SK-N-SH (cell line): ENCODE measurements around the gene TKTL2. TPM values are rescaled to one million over a fixed set of nuclear protein-coding genes. Genes with fewer than 3 reads are reported as not detected.

Source experiments
- CTCF ChIA-PET: fragments of 300-600, 350-600 bp; formaldehyde crosslinking; extraction: SDS; loops from one replicate; lab custom pipeline; 2021; lab: Yijun Ruan, JAX
- POLR2A ChIA-PET: fragments of 350-600 bp; sonication (Branson Sonifier 250); formaldehyde crosslinking; extraction: SDS; loops from one replicate; lab custom pipeline; 2020; ENCODE audit warnings: antibody characterized with exemption, inconsistent platforms; lab: Yijun Ruan, JAX
- DNase-seq: peaks from one replicate; pipeline ENCODE4 v3.0.0; 2012
- H2AFZ ChIP-seq: fragments of 200-600 bp; sonication (generic); 2 replicates; pipeline ENCODE4 v1.8.1; 2016; ENCODE audit warnings: antibody characterized with exemption, mild to moderate bottlenecking, low read depth
- H3F3A ChIP-seq: fragments of 200-600 bp; sonication (generic); replicated peaks from 2 replicates; pipeline ENCODE3; 2016; ENCODE audit warnings: antibody characterized with exemption, mild to moderate bottlenecking; ENCODE audit not compliant: insufficient read depth
- H3K27ac ChIP-seq, 2 experiments: fragments of 200-500 bp in 1 of 2; fragments of 200-600 bp in 1 of 2; sonication (Bioruptor generic) in 1 of 2; sonication (generic), shearing (Covaris generic) in 1 of 2; 2 replicates each; pipeline versions ENCODE4 v1.5.1 to v1.6.1; 2014 to 2016; ENCODE audit warnings: low read depth in 2 of 2, inconsistent platforms in 1 of 2, low read length in 1 of 2, mild to moderate bottlenecking in 1 of 2, mixed read lengths in 1 of 2
- H3K27me3 ChIP-seq: fragments of 200-600 bp; sonication (generic), shearing (Covaris generic); 2 replicates; pipeline ENCODE4 v1.6.1; 2016; ENCODE audit warnings: mixed run types; ENCODE audit not compliant: insufficient read depth
- H3K36me3 ChIP-seq, 2 experiments: fragments of 200-500 bp in 1 of 2; fragments of 200-600 bp in 1 of 2; sonication (Bioruptor generic) in 1 of 2; sonication (generic) in 1 of 2; replicated peaks in 1 of 2; 2 replicates each; pipeline versions ENCODE3 to v1.5.1; 2014 to 2016; ENCODE audit warnings: low read length in 1 of 2, mild to moderate bottlenecking in 1 of 2; ENCODE audit not compliant: insufficient read depth in 2 of 2, control insufficient read depth in 1 of 2
- H3K4me1 ChIP-seq, 2 experiments: fragments of 200-500 bp in 1 of 2; fragments of 200-600 bp in 1 of 2; sonication (Bioruptor generic) in 1 of 2; sonication (generic), shearing (Covaris generic) in 1 of 2; 2 replicates each; pipeline versions ENCODE4 v1.5.1 to v1.6.1; 2014 to 2016; ENCODE audit warnings: low read depth in 1 of 2, low read length in 1 of 2, mixed run types in 1 of 2; ENCODE audit not compliant: insufficient read depth in 2 of 2, control insufficient read depth in 1 of 2
- H3K4me2 ChIP-seq: fragments of 200-600 bp; sonication (generic), shearing (Covaris generic); 2 replicates; pipeline ENCODE4 v1.6.1; 2017; ENCODE audit warnings: mixed run types
- H3K4me3 ChIP-seq, 2 experiments: fragments of 200-500 bp in 1 of 2; fragments of 200-600 bp in 1 of 2; sonication (Bioruptor generic) in 1 of 2; sonication (generic), shearing (Covaris generic) in 1 of 2; 2 replicates each; pipeline versions ENCODE4 v1.5.1 to v1.8.1; 2014 to 2016; ENCODE audit warnings: low read depth in 2 of 2, inconsistent platforms in 1 of 2, low read length in 1 of 2, mild to moderate bottlenecking in 1 of 2, mixed read lengths in 1 of 2, moderate library complexity in 1 of 2
- H3K79me2 ChIP-seq: fragments of 200-600 bp; sonication (generic); 2 replicates; pipeline ENCODE4 v1.8.1; 2017; ENCODE audit warnings: mild to moderate bottlenecking; ENCODE audit not compliant: insufficient read depth
- H3K9ac ChIP-seq: fragments of 200-600 bp; sonication (generic); 2 replicates; pipeline ENCODE4 v1.6.1; 2017; ENCODE audit warnings: mixed run types
- H3K9me2 ChIP-seq: fragments of 200-600 bp; sonication (generic); 2 replicates; pipeline ENCODE4 v1.6.1; 2017; ENCODE audit warnings: mixed run types
- H3K9me3 ChIP-seq: fragments of 200-600 bp; sonication (generic); 2 replicates; pipeline ENCODE4 v1.6.1; 2017; ENCODE audit warnings: mixed run types, mild to moderate bottlenecking, moderate library complexity
- H4K20me1 ChIP-seq: fragments of 200-600 bp; sonication (generic); 2 replicates; pipeline ENCODE4 v1.6.1; 2017; ENCODE audit warnings: mild to moderate bottlenecking, mixed run types; ENCODE audit not compliant: insufficient read depth
- EZH2phosphoT487 ChIP-seq: fragments of 200-600 bp; sonication (generic); IDR thresholded peaks from 2 replicates; pipeline ENCODE4 v1.6.1; 2017; ENCODE audit warnings: low read depth, mixed run types, mild to moderate bottlenecking, antibody characterized with exemption, moderate library complexity, borderline replicate concordance
- FOXJ3 ChIP-seq: sonication (generic); formaldehyde crosslinking; IDR thresholded peaks from 2 replicates; pipeline ENCODE4 v1.5.1; 2020; ENCODE audit warnings: mild to moderate bottlenecking, missing genetic modification reagents
- GABPA ChIP-seq: IDR thresholded peaks from 2 replicates; pipeline ENCODE4 v1.4.0; 2012; ENCODE audit warnings: low read depth, mild to moderate bottlenecking
- IRF3 ChIP-seq: fragments of 150-350 bp; IDR thresholded peaks from 2 replicates; pipeline ENCODE4 v1.6.1; 2016; ENCODE audit warnings: mild to moderate bottlenecking, low read depth, low read length
- MAX ChIP-seq: IDR thresholded peaks from 2 replicates; pipeline ENCODE4 v1.4.0; 2012; ENCODE audit warnings: low read depth
- MEF2A ChIP-seq: IDR thresholded peaks from 2 replicates; pipeline ENCODE4 v1.4.0; 2012; ENCODE audit warnings: low read depth, borderline replicate concordance
- NFIC ChIP-seq: IDR thresholded peaks from 2 replicates; pipeline ENCODE4 v1.4.0; 2012; ENCODE audit warnings: borderline replicate concordance
- NRF1 ChIP-seq: IDR thresholded peaks from 2 replicates; pipeline ENCODE4 v1.6.1; 2012; ENCODE audit warnings: low read depth, mild to moderate bottlenecking, low read length
- POLR2AphosphoS5 ChIP-seq: IDR thresholded peaks from 2 replicates; pipeline ENCODE4 v1.6.1; 2012; ENCODE audit warnings: low read depth, low read length
- RAD21 ChIP-seq: IDR thresholded peaks from 2 replicates; pipeline ENCODE4 v1.6.1; 2012; ENCODE audit warnings: mild to moderate bottlenecking, low read length
- RCOR1 ChIP-seq: fragments of 150-350 bp; IDR thresholded peaks from 2 replicates; pipeline ENCODE4 v1.6.1; 2017; ENCODE audit warnings: antibody characterized with exemption, low read length
- RFX5 ChIP-seq: IDR thresholded peaks from 2 replicates; pipeline ENCODE4 v1.6.1; 2012; ENCODE audit warnings: mild to moderate bottlenecking, improper control_type of control experiment, low read length
- RXRA ChIP-seq: IDR thresholded peaks from 2 replicates; pipeline ENCODE4 v1.4.0; 2012; ENCODE audit warnings: low read depth, mild to moderate bottlenecking, borderline replicate concordance
- SMC3 ChIP-seq: IDR thresholded peaks from 2 replicates; pipeline ENCODE4 v1.6.1; 2012; ENCODE audit warnings: low read depth, low read length, improper control_type of control experiment
- TCF12 ChIP-seq: IDR thresholded peaks from 2 replicates; pipeline ENCODE4 v1.4.0; 2012
- USF1 ChIP-seq: IDR thresholded peaks from 2 replicates; pipeline ENCODE4 v1.4.0; 2012; ENCODE audit warnings: low read depth, borderline replicate concordance
- WGBS: methylation state at CpG from one replicate; pipeline ENCODE4 v1.1.6; 2017; ENCODE audit warnings: low lambda C conversion rate; 5-methylcytosine and 5-hydroxymethylcytosine counted together
- polyA plus RNA-seq, 3 experiments: library from polyadenylated mRNA; depleted of rRNA; stranded (reverse); fragments of >200 nt; gene quantifications; 2 replicates each; pipeline ENCODE4 v1.2.3, GENCODE V29; 2012

Gene TKTL2
- polyA plus RNA-seq, 1 of the 3 experiments (the other 2 are of a cell fraction) = not detected

- no peak overlapping the region for H2AFZ ChIP-seq
- H3K4me2 ChIP-seq = no peak overlapping the region
- H3K4me3 ChIP-seq = no peak overlapping the region
- H4K20me1 ChIP-seq = peaks cover 43% of the 10 kb centered on the region
- peaks cover 5 to 14% of the 10 kb centered on the region in 2 experiments; a peak in 3 of 4 replicates for H3K4me1 ChIP-seq
- no peaks in the 10 kb centered on the region for H3K9me3 ChIP-seq
- ChIA-PET POLR2A (no interaction called here), CTCF (interaction anchor here (1.0 to 1.3 kb wide), 2 partner anchors 16 to 48 kb away, joined by 3 read pairs; no protein-coding TSS in a partner anchor)
- H3K79me2 ChIP-seq = peaks cover 100% of the 10 kb centered on the region
- DNase-seq = no peak
- WGBS = 88% methylated on average over 1 of the region's 1 CpG
- peaks cover 5 to 11% of the 10 kb centered on the region in 2 experiments for H3K36me3 ChIP-seq
- no peaks in the 10 kb centered on the region for H3K27me3 ChIP-seq
- no peak overlapping the region for H3K9ac ChIP-seq
- no peaks in the 10 kb centered on the region for H3K9me2 ChIP-seq
- no peak for TF ChIP-seq IRF3
- no peak for TF ChIP-seq GABPA
- no peak for TF ChIP-seq RXRA
- peaks cover 4% of the 10 kb centered on the region for H3F3A ChIP-seq
- no peak overlapping the region for H3K27ac ChIP-seq
Observed at GRCh38 chr4:163500586-163500985, 27.0 kb upstream of the TKTL2 start.

- POLR2A ChIA-PET = no interaction called here
- H3K27me3 ChIP-seq = no peaks in the 10 kb centered on the region
- DNase-seq = peak; percentile 7
- H3K27ac ChIP-seq = peak overlapping the region; percentile 11 to 88; a peak in 1 of 4 replicates
- peaks cover 7% of the 10 kb centered on the region for H3F3A ChIP-seq
- WGBS = 9% methylated on average over 1 of the region's 1 CpG
- no peaks in the 10 kb centered on the region for H3K9me2 ChIP-seq
- H3K36me3 ChIP-seq = peaks cover 5% of the 10 kb centered on the region in 2 experiments
- H3K9me3 ChIP-seq = no peaks in the 10 kb centered on the region
- TF ChIP-seq FOXJ3 (CRISPR knock-in tag) (no peak), USF1 (no peak), RAD21 (no peak), MEF2A (no peak), RCOR1 (no peak), GABPA (no peak), RFX5 (no peak), TCF12 (no peak), MAX (no peak), SMC3 (no peak), EZH2phosphoT487 (no peak), NRF1 (no peak), POLR2AphosphoS5 (no peak), NFIC (no peak)
- peak overlapping the region; percentile 84 to 96; a peak in 3 of 4 replicates for H3K4me3 ChIP-seq
- H3K9ac ChIP-seq = peak overlapping the region; percentile 91; the same call in 1 of the 2 replicates
- H3K4me2 ChIP-seq = peak overlapping the region; percentile 75
- CTCF ChIA-PET = interaction anchor here (1.3 kb wide), 1 partner anchor 52 kb away, joined by 3 read pairs; no protein-coding TSS in a partner anchor
- peaks cover 7% of the 10 kb centered on the region for H4K20me1 ChIP-seq
- H3K79me2 ChIP-seq = peaks cover 63% of the 10 kb centered on the region
- H3K4me1 ChIP-seq = peaks cover 5 to 14% of the 10 kb centered on the region in 2 experiments; a peak in 3 of 4 replicates
- H2AFZ ChIP-seq = no peak overlapping the region
Observed at GRCh38 chr4:163495900-163496299, 22.3 kb upstream of the TKTL2 start.
